Measurements from ENCODE around the gene IKZF2.

Gene IKZF2

DNA sequence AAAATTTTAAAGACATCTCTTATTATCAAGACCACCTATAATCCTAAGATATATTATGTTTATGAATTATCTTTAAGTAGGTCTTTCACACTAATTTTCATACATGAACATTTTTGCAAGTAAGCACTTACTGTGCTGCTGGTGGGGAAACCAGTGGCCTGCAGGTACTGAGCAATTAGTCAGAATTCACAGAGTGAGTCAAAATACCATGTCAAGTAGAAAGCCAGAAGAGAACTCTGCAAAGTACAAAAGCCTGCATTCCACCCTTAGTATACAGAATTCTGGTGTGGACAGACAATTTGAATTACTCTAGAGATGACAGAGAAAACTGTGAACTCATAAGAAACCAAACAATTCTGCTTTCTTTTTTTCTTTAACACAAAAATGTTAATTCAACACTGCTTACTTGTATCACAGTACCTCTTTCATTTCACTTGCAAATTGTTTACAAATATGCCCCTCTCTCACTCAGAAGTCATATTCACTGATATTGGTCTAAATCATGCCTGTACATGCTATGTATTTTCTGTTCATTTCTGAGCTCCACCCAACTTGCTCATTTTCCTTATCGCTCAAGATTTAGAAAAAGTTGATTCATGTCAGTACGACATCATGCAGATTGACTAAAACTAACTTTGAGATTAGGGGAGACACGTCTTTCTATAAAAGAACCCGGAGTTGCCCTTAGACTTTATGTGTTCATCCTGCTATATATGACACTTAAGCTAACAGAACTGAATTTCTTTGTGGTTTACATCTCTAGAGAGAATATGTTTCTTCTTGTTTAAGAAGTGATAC is 182.9 kb downstream of the IKZF2 start:
- no peak overlapping the region for H3K27ac ChIP-seq (ENCODE audit: low read depth, low read length)
- no peaks in the 10 kb centered on the region for H3K36me3 ChIP-seq (ENCODE audit: control insufficient read depth, insufficient read depth, low read length)

DNA sequence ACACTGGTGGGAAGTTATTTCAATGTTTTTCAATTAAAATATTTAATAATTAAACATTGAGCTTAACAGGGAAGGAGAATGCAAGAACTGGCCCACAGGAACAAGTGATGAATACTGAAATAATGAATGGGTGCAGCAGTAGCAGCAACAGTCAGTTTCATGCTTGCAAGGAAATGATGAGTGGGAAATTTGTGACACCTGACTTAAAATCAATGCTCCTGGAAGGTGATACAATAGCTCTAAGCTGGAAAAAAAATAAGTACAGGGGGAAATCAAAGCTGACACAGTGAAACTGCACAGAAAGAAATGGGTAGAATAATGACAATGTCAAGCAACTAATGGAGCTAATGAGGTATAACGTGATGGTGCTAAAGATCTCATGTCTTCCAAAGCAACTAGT is 184.5 kb downstream of the IKZF2 start:
- Histone ChIP-seq H3K27me3 (ENCODE audit: control insufficient read depth, insufficient read depth, low read length) (no peaks in the 10 kb centered on the region), H3K4me3 (ENCODE audit: low read length) (no peak overlapping the region), H3K9ac (ENCODE audit: low read length) (no peak overlapping the region), H3K36me3 (ENCODE audit: control insufficient read depth, insufficient read depth, low read length) (no peaks in the 10 kb centered on the region), H3K4me1 (ENCODE audit: control insufficient read depth, insufficient read depth, low read length) (no peaks in the 10 kb centered on the region), H3K27ac (ENCODE audit: low read depth, low read length) (no peak overlapping the region)

More for the DNA sequence above, 182.9 kb downstream of the IKZF2 start:
- no peaks in the 10 kb centered on the region for H3K4me1 ChIP-seq (ENCODE audit: control insufficient read depth, insufficient read depth, low read length)
- H3K27me3 ChIP-seq (ENCODE audit: control insufficient read depth, insufficient read depth, low read length), result no peaks in the 10 kb centered on the region
- no peak overlapping the region for H3K4me3 ChIP-seq (ENCODE audit: low read length)
- no peak overlapping the region for H3K9ac ChIP-seq (ENCODE audit: low read length)

DNA sequence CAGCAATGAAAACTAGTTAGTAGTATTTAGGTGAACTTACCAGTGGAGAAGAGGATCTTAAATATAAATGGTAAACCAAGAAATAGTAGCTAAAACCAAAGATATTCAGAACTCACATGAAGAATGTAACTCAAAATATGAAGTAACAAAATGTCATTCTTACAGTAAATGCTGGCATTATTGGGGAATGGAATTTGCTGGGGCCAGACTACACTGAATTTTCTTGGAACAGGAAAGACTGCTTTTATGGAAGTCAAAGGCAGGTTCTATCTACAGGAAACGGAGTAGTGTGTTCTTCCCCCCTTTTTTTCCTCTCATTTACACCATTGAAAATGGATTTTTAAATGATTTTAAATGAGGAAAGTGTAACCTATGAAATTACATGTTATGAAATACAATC is 188.7 kb downstream of the IKZF2 start:
- H3K4me3 ChIP-seq (ENCODE audit: low read length), result no peak overlapping the region
- no peaks in the 10 kb centered on the region for H3K27me3 ChIP-seq (ENCODE audit: control insufficient read depth, insufficient read depth, low read length)
- H3K9ac ChIP-seq (ENCODE audit: low read length), result no peak overlapping the region
- H3K27ac ChIP-seq (ENCODE audit: low read depth, low read length), result no peak overlapping the region
- no peaks in the 10 kb centered on the region for H3K4me1 ChIP-seq (ENCODE audit: control insufficient read depth, insufficient read depth, low read length)
- no peaks in the 10 kb centered on the region for H3K36me3 ChIP-seq (ENCODE audit: control insufficient read depth, insufficient read depth, low read length)

DNA sequence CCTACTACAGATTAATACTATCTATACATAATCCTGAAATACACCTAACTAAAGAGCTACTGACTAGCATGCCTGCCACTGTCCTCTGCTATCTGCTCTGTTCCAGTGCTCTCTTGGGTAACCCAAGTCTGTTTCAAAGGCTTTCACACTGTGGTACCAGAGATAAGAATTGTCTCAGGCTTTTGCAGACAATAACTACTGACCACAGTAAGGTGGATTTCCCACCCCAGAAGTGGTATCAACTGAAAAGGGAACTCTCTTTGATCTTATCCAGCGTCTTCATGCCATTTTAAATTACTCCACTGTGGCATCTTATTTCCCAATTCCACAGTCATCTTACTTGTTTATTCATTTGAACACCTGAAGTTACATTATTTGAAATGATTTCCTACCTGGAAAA is 190.2 kb downstream of the IKZF2 start:
- H3K27me3 ChIP-seq (ENCODE audit: control insufficient read depth, insufficient read depth, low read length), result no peaks in the 10 kb centered on the region
- no peaks in the 10 kb centered on the region for H3K4me1 ChIP-seq (ENCODE audit: control insufficient read depth, insufficient read depth, low read length)
- H3K36me3 ChIP-seq (ENCODE audit: control insufficient read depth, insufficient read depth, low read length), result no peaks in the 10 kb centered on the region
- H3K27ac ChIP-seq (ENCODE audit: low read depth, low read length), result no peak overlapping the region
- H3K4me3 ChIP-seq (ENCODE audit: low read length), result no peak overlapping the region
- H3K9ac ChIP-seq (ENCODE audit: low read length), result no peak overlapping the region

DNA sequence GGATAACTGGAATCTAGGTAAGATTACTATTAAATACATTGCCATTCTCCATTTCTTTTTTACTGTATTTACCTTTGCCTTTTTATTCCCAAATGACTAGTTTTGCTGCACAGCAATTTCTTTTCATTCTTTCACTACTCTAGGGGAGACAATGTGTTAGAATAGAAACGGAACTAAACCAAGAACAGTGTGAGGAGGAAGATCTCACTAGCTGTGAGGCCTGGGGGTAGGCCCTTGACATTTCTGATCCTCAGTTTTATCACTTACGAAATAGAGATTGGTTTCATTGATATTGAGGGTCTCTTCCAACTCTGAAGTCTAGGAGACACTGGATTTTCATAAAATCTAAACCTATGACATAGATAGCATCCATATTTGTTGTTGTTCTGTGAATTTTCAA is 191.1 kb downstream of the IKZF2 start:
- H3K36me3 ChIP-seq (ENCODE audit: control insufficient read depth, insufficient read depth, low read length), result no peaks in the 10 kb centered on the region
- no peak overlapping the region for H3K27ac ChIP-seq (ENCODE audit: low read depth, low read length)
- no peaks in the 10 kb centered on the region for H3K27me3 ChIP-seq (ENCODE audit: control insufficient read depth, insufficient read depth, low read length)
- H3K4me3 ChIP-seq (ENCODE audit: low read length), result no peak overlapping the region
- H3K9ac ChIP-seq (ENCODE audit: low read length), result no peak overlapping the region
- no peaks in the 10 kb centered on the region for H3K4me1 ChIP-seq (ENCODE audit: control insufficient read depth, insufficient read depth, low read length)

DNA sequence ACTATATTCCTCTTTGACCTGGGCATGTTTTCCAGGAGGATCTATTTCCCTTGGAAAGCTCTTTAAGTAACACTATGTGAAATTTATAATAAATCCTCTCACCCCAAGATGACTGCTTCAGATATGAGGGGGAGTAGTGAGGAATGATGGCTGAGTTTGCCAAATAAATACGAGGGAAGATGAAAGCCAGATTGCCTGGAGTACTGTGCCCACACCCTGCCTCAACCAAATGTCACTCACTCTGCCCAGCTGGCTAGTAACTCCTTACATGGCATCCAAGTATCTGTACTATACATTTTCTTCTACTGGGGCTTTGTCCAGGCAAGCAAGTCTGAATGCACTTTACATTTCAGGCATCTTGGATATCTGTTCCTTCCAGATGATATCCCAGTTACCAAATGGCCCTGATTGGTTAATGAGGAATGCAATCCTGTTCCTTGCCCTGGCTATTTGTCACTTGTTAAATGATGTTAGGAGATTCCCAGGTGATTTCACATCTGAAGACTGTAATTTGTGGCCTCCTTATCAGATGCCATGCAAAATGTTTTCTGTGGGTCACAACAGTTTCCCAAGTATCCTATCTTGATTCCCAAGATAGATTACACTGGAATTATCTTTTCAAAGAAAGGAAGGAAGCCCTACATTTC is 191.8 kb downstream of the IKZF2 start:
- Histone ChIP-seq H3K36me3 (ENCODE audit: control insufficient read depth, insufficient read depth, low read length) (no peaks in the 10 kb centered on the region), H3K4me1 (ENCODE audit: control insufficient read depth, insufficient read depth, low read length) (no peaks in the 10 kb centered on the region), H3K27ac (ENCODE audit: low read depth, low read length) (no peak overlapping the region)

DNA sequence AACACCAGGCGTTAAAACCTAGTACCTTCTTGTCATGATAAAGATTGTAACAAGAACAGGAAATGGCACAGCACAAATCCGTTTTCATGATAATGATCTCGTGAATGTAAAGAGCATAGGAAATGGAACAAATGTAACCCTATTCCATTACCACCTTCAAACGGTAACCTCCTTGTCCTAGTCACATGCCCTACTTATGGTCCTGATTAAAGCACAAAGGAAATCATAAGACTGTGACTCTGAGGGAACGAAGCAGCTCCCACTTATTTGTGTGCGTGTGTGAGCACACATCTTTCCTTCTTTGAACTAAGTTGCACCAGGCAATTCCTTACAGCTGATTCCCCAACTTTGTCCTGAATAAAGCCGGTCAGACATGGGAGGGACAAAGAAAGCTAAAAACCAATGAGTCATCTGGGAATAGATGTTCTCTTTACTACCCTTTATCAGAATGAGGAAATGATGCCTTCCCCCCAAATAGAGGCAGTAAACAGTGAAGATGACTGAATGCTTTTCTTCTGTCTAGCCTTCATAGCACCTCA is 192.6 kb downstream of the IKZF2 start:
- Histone ChIP-seq H3K9ac (ENCODE audit: low read length) (no peak overlapping the region), H3K27me3 (ENCODE audit: control insufficient read depth, insufficient read depth, low read length) (no peaks in the 10 kb centered on the region), H3K36me3 (ENCODE audit: control insufficient read depth, insufficient read depth, low read length) (no peaks in the 10 kb centered on the region), H3K4me3 (ENCODE audit: low read length) (no peak overlapping the region), H3K4me1 (ENCODE audit: control insufficient read depth, insufficient read depth, low read length) (no peaks in the 10 kb centered on the region), H3K27ac (ENCODE audit: low read depth, low read length) (no peak overlapping the region)

More for the DNA sequence above, 191.8 kb downstream of the IKZF2 start:
- H3K27me3 ChIP-seq (ENCODE audit: control insufficient read depth, insufficient read depth, low read length), result no peaks in the 10 kb centered on the region
- H3K4me3 ChIP-seq (ENCODE audit: low read length), result no peak overlapping the region
- no peak overlapping the region for H3K9ac ChIP-seq (ENCODE audit: low read length)

DNA sequence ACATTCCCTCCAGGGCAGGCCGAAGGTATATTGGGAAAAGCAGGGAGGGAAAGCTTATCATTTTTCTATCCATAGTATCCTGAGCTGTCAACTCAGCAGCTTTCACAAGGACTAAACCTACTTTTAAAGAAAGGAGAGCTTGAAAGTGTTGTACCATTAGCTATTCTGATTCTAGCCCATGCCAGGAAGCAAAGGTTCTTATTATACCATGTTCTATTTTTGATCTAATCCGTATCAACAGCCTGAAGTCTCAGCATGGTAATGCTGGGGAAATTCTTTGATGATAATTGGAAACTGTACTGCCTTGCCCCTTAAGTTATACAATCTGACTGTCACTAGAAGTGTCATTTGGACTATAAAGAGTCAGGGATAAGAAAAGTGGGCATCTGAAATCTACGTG is 193.3 kb downstream of the IKZF2 start:
- Histone ChIP-seq H3K4me1 (ENCODE audit: control insufficient read depth, insufficient read depth, low read length) (no peaks in the 10 kb centered on the region), H3K27me3 (ENCODE audit: control insufficient read depth, insufficient read depth, low read length) (no peaks in the 10 kb centered on the region), H3K36me3 (ENCODE audit: control insufficient read depth, insufficient read depth, low read length) (no peaks in the 10 kb centered on the region), H3K27ac (ENCODE audit: low read depth, low read length) (no peak overlapping the region), H3K9ac (ENCODE audit: low read length) (no peak overlapping the region), H3K4me3 (ENCODE audit: low read length) (no peak overlapping the region)

DNA sequence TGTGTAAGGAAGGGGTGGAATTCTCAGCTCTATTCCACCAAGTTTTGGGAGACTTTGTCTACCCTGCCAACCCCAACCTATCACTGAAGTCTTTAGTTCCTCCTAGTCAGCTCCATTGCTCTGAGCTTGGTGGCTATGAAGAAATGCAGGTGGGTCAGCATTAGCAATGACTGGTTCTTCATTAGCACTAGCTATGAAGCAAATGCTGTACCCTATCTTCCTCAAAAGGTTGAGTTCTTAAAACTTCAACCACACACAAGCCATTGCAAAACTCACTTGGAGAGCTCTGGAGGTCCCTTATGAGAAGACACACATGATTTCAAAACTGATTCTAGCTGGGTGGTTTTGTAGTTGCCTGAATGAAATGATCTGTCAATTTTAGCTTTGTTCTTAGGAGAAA is 193.8 kb downstream of the IKZF2 start:
- Histone ChIP-seq H3K4me1 (ENCODE audit: control insufficient read depth, insufficient read depth, low read length) (no peaks in the 10 kb centered on the region), H3K36me3 (ENCODE audit: control insufficient read depth, insufficient read depth, low read length) (no peaks in the 10 kb centered on the region), H3K4me3 (ENCODE audit: low read length) (no peak overlapping the region), H3K9ac (ENCODE audit: low read length) (no peak overlapping the region), H3K27me3 (ENCODE audit: control insufficient read depth, insufficient read depth, low read length) (no peaks in the 10 kb centered on the region), H3K27ac (ENCODE audit: low read depth, low read length) (no peak overlapping the region)

DNA sequence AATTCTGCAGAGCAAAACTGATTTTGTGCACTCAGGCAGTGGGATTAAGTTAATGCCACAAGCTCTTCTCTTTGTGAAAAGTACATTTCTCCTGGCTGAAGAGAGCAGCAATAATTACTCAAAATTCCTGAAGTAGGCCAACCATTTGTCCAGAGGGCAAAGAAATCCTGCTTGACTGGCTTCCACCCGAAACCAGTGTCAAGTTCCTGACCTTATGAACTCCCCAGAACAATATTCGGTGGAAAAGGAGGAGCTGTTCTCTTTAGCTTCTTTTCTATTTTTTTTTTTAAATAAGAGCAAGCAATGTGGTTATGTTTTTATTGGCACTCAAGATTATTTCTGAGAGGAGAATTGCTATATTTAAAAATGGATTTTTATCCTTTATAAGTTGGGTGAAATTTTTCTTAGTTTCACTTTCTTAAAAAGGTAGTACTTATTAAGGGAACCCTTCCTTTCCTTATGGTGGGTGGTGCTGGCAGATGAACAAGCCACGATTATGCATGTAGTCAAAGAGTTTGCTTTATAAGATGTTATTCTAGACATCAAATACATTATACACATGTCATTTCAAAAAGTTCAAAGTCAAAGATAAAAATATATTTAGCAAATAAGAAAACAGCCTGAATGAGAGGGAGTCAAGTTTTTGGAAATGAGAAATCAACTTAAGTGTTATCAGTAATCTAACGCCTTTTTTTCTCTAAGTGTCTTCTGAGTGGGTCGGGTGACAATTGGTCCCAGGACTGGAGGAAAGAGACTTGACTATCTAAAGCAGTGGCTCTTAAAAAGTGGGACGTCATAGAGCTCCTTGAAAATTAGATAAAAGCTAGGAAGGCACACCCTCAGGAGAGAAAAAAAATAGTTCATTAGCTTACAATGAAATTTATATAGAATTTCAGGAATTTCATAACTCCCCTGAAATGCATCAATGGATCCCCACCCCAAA is 194.5 kb downstream of the IKZF2 start:
- Histone ChIP-seq H3K4me3 (ENCODE audit: low read length) (no peak overlapping the region), H3K27me3 (ENCODE audit: control insufficient read depth, insufficient read depth, low read length) (no peaks in the 10 kb centered on the region), H3K27ac (ENCODE audit: low read depth, low read length) (no peak overlapping the region), H3K4me1 (ENCODE audit: control insufficient read depth, insufficient read depth, low read length) (no peaks in the 10 kb centered on the region), H3K9ac (ENCODE audit: low read length) (no peak overlapping the region), H3K36me3 (ENCODE audit: control insufficient read depth, insufficient read depth, low read length) (no peaks in the 10 kb centered on the region)

DNA sequence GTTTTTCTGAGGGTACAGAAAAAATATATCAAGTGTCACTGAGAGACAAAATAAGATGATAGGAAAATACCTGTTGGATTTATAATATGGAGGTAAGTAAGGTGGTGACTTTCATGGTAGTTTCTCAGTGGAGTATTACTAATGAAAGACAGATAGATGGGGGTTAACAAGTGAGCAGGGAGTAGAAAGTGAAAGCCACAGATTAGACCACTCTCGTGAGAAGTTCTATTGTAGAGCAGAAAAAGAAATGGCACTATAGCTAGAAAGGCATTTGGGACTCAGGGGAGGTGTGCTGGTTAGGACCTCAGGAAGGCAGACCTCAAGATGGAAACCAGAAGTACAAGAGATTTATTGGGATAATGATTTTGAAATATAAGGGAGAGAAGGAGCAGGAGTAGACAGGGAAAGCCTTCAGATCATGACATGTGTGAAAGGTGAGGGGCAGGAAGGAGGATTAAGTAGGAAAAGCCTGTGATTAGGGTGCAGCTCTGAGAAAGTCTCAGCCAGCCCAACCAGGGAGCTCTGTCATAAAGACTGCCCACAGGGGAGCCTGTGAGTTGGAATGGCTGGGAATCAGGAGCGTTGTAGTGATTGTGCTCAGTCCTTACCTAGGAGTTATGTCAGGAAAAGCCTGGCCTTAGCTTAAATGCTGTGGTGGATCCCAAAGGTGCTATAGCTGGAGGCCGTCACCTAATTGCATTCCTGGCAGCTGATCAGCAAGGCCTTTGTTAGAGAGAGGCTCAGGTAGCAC is 198.1 kb downstream of the IKZF2 start:
- no peak overlapping the region for H3K4me3 ChIP-seq (ENCODE audit: low read length)
- H3K27me3 ChIP-seq (ENCODE audit: control insufficient read depth, insufficient read depth, low read length), result no peaks in the 10 kb centered on the region
- H3K27ac ChIP-seq (ENCODE audit: low read depth, low read length), result no peak overlapping the region
- no peaks in the 10 kb centered on the region for H3K4me1 ChIP-seq (ENCODE audit: control insufficient read depth, insufficient read depth, low read length)
- H3K9ac ChIP-seq (ENCODE audit: low read length), result no peak overlapping the region
- H3K36me3 ChIP-seq (ENCODE audit: control insufficient read depth, insufficient read depth, low read length), result no peaks in the 10 kb centered on the region

Measured in rectal smooth muscle tissue (tissue), 1 donor.